TTC549 (cell line): ENCODE measurements around the gene MEX3B.
"Not testable (repeated sequence)": the region's sequence is repeated elsewhere in the genome, so short reads cannot be mapped to it uniquely, and the experiment has no call there.

ENCODE experiments used
- FAIRE-seq: peaks from 2 replicates; lab custom pipeline; 2012; peaks lifted over from hg19 to GRCh38; lab: Jason Lieb, UNC

Gene MEX3B

DNA sequence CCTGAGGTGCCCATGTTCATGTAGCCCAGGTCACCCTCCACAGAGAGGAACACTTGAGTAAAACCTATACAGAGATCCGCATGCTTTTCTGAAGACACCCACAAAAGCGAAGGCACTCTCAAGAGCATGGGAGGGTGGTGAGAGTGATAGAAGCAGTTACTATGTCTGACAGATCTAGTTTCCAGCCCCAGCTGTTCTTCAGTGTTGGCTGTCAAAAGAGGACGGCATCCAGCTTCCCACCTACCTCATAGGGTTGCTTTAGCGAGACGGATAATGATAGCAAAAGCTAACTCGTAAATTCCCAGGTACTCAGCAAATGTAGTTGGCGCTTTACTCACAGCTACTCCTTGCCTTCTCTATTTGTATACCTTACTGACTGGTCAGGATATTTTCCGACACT lies 3.0 kb upstream of the MEX3B start:
- no peak for FAIRE-seq

- FAIRE-seq, result no peak
These were observed 1.9 kb upstream of the MEX3B start for GRCh38 chr15:82047453-82048400.

- FAIRE-seq, result no peak
These were observed 1.0 kb upstream of the MEX3B start for GRCh38 chr15:82046666-82047452.

- no peak for FAIRE-seq
These were observed 483 bp downstream of the MEX3B start for GRCh38 chr15:82045179-82045891.

- FAIRE-seq, result no peak
These were observed 1.2 kb downstream of the MEX3B start for GRCh38 chr15:82044373-82045178.

DNA sequence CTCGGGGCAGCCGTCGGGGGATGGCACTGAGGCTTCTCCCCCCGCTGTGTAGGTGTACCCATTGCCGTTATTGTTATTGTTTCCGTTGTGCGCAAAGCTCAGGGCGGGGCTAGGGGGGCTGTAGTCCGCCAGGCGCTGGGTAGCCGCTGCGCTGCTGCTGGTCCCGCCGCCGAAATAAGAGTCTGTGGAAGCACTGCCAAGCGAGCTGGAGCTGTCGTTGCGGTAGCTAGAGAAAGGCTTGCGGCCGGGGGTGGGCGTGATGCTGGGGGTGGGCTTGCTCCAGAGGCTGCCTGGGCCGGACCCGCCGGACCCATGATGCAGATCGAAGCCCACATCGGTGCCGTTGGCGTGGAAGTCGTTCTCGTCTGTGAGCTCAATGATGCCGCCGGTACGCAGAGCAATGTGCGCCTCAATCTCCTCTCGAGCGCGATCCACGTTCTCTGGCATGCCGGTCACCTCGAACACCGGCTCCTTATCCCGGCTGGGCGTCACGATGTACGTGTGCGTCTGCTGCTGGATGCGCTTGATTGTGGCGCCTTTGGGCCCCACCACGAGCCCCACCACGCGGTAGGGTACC lies 1.9 kb downstream of the MEX3B start:
- no peak for FAIRE-seq

- no peak for FAIRE-seq
These were observed 2.6 kb downstream of the MEX3B start for GRCh38 chr15:82043130-82043673.

DNA sequence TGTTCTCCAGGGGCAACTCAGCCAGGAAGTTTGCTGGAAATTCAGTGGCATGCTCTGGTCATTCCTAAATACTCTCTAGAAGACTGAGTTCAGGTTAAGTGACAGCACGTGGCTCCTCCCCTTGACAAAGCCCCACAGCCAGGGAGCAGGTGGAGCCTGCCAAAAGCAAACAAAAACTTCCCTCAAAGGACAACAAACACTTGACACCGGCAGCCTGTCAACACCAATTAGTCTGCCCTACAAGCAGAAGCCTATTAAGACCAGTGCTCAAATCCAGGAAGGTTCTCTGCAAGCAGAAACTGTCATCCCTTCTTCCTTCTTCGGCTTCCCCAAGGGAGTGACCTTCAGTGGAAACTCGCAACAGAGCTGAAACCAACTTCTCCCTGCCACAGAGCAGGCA lies 5.0 kb downstream of the MEX3B start:
- no peak for FAIRE-seq

DNA sequence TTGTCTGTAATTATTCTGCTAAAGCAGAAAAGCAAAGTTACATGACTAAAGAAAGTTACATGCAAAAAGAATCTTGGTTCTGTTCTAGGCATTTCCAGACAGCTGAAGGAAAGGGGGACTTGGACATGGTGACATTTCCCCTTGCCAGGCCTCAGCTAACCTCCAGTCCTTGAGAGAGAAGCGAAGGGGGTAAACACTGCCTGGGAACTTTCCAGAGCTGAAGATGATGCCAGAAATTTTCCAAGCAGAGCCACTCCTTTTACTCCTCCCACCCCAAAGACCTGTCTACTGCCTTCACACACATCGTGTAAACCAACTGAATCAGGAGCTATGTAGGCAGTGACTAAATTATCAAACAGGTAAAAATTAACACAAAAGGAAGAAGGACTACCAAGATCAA lies 5.4 kb downstream of the MEX3B start:
- no peak for FAIRE-seq

DNA sequence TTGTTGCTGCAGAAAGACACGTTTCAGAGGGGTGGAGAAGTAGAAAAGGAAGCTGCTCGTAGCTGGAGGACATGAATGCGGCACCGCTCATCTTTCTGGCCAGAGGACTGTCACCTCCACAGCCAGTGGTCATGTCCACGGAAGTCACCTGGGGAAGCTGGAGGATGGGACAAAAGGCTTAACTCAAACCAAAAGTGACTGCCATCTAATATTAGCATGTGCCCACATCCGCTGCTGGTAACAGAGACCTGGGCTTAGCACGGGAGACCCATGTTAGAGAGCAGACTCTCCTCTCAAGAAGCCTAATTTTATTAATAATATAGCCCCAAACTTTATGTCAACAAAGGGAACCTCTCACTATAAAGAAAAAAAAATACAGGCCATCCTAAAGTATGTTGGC lies 5.9 kb downstream of the MEX3B start:
- no peak for FAIRE-seq

DNA sequence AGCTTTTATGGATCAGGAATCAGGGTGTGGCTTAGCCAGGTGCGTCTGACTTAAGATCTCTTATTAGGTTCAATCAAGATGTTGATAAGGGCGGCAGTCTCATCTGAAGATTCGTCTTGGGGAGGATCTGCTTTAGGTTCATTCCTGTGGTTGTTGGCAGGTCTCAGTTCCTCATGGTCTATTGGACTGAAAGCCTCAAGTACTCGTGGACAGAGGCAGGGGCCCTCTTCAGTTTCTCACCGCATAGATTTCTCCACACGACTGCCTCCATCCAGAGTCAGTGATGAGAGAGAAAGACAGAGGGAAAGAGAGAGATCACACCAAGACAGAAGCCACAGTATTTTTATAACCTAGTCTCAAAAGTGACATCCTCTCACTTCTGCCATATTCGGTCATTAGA lies 9.4 kb downstream of the MEX3B start:
- no peak for FAIRE-seq

GRCh38 chr15:82031871-82032270 lies 13.9 kb downstream of the MEX3B start:
- no peak for FAIRE-seq

DNA sequence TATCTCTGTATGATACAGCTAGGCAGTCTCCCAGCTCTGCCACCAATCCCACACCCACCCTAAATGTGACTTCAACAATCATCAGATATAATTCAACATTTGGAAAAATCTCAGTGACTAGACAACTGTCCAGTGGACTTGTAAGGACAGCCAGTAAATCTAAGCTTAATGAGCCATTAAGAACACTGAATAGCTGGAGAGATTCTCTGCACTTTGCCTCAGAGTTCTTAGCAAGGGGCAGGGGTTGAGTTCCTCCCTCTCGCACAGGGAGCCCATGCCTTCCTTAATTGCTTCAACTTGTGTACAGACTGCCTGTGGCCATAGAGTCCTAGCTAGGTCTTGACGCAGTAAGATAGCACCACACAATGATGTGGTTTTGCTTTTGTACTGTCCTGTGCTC lies 15.6 kb downstream of the MEX3B start:
- FAIRE-seq, result no peak

DNA sequence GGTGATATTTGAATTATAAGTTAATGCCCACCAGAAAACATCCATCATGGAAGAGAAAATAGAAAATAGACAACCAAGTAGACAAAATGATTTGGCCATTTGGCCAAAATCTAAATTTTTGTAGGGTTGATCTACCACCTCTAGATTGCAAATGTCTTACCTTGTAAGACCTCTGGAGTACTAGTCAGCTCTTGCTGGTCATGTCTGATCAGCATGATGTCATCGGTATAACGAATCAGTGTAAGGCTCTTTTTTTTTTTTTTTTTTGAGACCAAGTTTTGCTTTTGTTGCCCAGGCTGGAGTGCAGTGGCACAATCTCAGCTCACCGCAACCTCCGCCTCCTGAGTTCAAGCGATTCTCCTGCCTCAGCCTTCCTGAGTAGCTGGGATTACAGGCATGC lies 17.7 kb downstream of the MEX3B start:
- not testable (repeated sequence) for FAIRE-seq

- FAIRE-seq, result no peak
These were observed 23.8 kb downstream of the MEX3B start for GRCh38 chr15:82021992-82022391.

DNA sequence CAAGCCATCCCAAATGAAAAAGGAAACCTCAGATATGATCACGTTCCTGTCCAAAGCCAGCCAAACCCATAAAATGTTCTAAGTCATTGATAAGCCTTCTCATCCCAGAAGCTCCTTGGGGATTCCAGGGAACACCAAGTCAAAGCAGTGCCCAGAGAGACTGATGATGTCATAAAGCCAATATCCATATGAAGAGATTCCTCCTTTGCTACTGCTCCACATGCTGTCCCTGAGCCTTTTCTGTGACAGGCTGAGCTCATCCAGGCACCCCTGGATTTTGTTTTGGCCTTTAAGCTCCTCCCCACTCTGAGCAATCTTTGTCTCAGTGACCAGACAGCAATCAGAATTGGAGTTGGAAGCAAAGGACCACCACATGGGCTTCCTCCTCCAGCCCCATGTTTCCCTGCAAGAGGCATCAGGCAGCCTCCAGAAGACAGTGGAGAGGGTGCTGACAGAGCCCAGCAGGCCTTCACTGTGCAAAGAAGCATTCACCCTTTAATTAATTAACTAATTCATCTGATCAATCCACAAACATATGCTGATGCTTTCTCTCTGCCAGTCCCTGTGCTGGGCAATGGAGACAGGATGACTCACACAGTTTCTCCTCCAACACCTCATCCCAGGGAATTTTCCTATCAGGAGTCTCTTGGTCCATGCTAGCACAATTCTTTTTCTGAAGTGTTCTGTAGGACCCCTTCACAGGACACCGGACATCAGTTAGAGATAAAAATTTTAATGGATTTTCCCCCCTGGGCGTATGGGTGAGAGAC lies 25.0 kb downstream of the MEX3B start:
- FAIRE-seq, result no peak

- FAIRE-seq, result no peak
These were observed 27.6 kb downstream of the MEX3B start for GRCh38 chr15:82018201-82018600.

- FAIRE-seq, result no peak
These were observed 28.2 kb downstream of the MEX3B start for GRCh38 chr15:82017656-82018055.

DNA sequence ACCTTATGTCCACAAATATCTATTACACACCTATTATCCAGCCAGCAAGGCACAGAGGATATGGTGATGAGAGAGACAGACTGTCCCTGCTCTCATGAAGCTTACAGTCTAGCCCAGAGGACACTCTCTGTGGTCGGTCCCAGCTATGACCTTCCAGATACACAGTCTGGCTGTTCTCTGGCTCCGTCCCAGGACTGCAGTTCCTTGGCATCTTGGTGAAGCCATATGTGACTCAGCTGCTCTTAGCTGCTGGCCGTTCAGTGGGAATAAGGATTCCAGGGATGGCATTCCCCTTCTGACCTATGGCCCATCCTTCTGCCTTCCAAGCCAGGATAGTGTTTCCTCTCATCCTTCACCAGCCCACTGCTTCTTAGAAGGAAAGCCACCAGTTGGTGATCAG lies 30.8 kb downstream of the MEX3B start:
- FAIRE-seq, result no peak

GRCh38 chr15:82012908-82013307 lies 32.9 kb downstream of the MEX3B start:
- no peak for FAIRE-seq
